WTC11 (cell line): ENCODE measurements around the gene ZMIZ1. TPM values are rescaled to one million over a fixed set of nuclear protein-coding genes. Genes with fewer than 3 reads are reported as not detected.

Experiments
- ATF2 ChIP-seq: sonication (generic); formaldehyde crosslinking; IDR thresholded peaks from 2 replicates; pipeline ENCODE4 v1.8.1; 2022; ENCODE audit warnings: low read depth, missing genetic modification reagents, borderline replicate concordance
- E2F4 ChIP-seq: sonication (generic); formaldehyde crosslinking; IDR thresholded peaks from 2 replicates; pipeline ENCODE4 v1.8.1; 2022; ENCODE audit warnings: low read depth, mild to moderate bottlenecking, moderate library complexity, missing genetic modification reagents, borderline replicate concordance
- ESRRA ChIP-seq: sonication (generic); formaldehyde crosslinking; IDR thresholded peaks from 2 replicates; pipeline ENCODE4 v1.8.1; 2022; ENCODE audit warnings: mild to moderate bottlenecking, missing genetic modification reagents, borderline replicate concordance
- HMGA2 ChIP-seq: fragments of 250-450 bp; sonication (Bioruptor Pico); IDR thresholded peaks from 2 replicates; pipeline ENCODE4 v1.4.0; 2021; ENCODE audit warnings: mild to moderate bottlenecking, moderate library complexity
- HMGXB4 ChIP-seq: sonication (generic); formaldehyde crosslinking; IDR thresholded peaks from 2 replicates; pipeline ENCODE4 v1.8.1; 2023; ENCODE audit warnings: mild to moderate bottlenecking, moderate library complexity, missing genetic modification reagents
- IRF2 ChIP-seq: sonication (generic); formaldehyde crosslinking; IDR thresholded peaks from 2 replicates; pipeline ENCODE4 v1.8.0; 2022; ENCODE audit warnings: low read depth, missing genetic modification reagents, borderline replicate concordance
- KAT7 ChIP-seq: sonication (generic); formaldehyde crosslinking; IDR thresholded peaks from 2 replicates; pipeline ENCODE4 v1.8.1; 2023; ENCODE audit warnings: missing genetic modification reagents, mild to moderate bottlenecking, borderline replicate concordance
- NR1H2 ChIP-seq: sonication (generic); formaldehyde crosslinking; IDR thresholded peaks from 2 replicates; pipeline ENCODE4 v1.9.0; 2021; ENCODE audit warnings: mild to moderate bottlenecking, moderate library complexity, missing genetic modification reagents
- USF2 ChIP-seq: sonication (generic); formaldehyde crosslinking; IDR thresholded peaks from 2 replicates; pipeline ENCODE4 v1.8.1; 2023; ENCODE audit warnings: mild to moderate bottlenecking, missing genetic modification reagents, moderate library complexity
- ZNF396 ChIP-seq: fragments of 250-450 bp; sonication (Bioruptor Pico); IDR thresholded peaks from 2 replicates; pipeline ENCODE4 v1.8.0; 2021; ENCODE audit warnings: mild to moderate bottlenecking, moderate library complexity, borderline replicate concordance
- ZNF423 ChIP-seq: fragments of 250-450 bp; sonication (Bioruptor Pico); IDR thresholded peaks from 2 replicates; pipeline ENCODE4 v2.1.2; 2022; ENCODE audit warnings: mild to moderate bottlenecking, moderate library complexity
- total RNA-seq: library from RNA; stranded (reverse); gene quantifications from 3 replicates; pipeline ENCODE4 v1.2.3, GENCODE V29; 2021
- TF ChIP-seq, protein P1 (sequence below): sonication (generic); formaldehyde crosslinking; IDR thresholded peaks from 2 replicates; pipeline ENCODE4 v1.8.1; 2023; ENCODE audit warnings: mild to moderate bottlenecking, missing genetic modification reagents, borderline replicate concordance
- TF ChIP-seq, protein P2 (sequence below): fragments of 250-450 bp; sonication (Bioruptor Pico); conservative IDR thresholded peaks from 2 replicates; pipeline ENCODE4 v1.9.0; 2021; ENCODE audit warnings: mild to moderate bottlenecking
- TF ChIP-seq, protein P3 (sequence below): sonication (generic); formaldehyde crosslinking; IDR thresholded peaks from 2 replicates; pipeline ENCODE4 v1.8.0; 2023; ENCODE audit warnings: mild to moderate bottlenecking, missing genetic modification reagents

The ZMIZ1 gene
- total RNA-seq, 1 experiment from 2014 or later: 44.4 TPM

DNA sequence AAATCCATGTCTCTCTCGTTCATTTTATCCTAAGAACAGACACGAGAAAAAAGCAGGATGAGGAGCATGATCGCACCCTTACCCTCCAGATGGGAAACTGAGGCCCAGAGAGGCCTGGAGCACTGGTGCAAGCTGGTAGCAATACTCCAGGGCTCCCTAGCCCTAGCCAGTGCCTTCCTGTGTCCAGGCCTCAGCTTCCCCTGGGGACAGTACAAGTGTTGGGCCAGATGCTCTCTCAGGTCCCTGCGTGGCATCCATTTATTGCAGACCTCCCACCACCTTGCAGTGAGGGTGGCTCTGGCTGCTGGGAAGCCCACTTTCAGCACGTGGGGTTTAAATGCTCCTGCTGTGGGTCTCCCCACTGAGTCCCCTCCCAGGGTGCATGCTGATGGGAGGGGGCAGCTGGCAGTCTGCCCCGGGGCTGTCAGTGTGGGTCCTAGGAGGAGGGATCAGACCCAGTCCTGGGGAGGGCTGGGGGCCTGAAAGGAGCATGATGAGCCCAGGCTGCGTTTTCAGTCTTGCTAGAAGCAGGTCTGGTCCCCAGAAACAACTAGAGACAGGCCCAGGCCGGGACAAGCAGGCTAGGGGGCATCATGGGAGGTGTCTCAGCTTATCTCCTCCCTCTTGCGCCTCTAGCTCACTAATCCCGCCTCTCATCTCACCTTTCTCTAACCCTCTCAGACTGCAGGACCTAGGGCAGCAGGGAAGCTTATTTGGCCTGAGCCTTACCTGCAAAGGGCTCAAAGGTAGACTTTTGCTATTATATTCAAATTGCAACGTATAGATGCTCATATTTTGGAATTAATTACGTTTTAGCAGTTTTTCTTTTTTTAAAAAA, 277.8 kb downstream of the ZMIZ1 start (continued):
- TF ChIP-seq, protein P1, sequence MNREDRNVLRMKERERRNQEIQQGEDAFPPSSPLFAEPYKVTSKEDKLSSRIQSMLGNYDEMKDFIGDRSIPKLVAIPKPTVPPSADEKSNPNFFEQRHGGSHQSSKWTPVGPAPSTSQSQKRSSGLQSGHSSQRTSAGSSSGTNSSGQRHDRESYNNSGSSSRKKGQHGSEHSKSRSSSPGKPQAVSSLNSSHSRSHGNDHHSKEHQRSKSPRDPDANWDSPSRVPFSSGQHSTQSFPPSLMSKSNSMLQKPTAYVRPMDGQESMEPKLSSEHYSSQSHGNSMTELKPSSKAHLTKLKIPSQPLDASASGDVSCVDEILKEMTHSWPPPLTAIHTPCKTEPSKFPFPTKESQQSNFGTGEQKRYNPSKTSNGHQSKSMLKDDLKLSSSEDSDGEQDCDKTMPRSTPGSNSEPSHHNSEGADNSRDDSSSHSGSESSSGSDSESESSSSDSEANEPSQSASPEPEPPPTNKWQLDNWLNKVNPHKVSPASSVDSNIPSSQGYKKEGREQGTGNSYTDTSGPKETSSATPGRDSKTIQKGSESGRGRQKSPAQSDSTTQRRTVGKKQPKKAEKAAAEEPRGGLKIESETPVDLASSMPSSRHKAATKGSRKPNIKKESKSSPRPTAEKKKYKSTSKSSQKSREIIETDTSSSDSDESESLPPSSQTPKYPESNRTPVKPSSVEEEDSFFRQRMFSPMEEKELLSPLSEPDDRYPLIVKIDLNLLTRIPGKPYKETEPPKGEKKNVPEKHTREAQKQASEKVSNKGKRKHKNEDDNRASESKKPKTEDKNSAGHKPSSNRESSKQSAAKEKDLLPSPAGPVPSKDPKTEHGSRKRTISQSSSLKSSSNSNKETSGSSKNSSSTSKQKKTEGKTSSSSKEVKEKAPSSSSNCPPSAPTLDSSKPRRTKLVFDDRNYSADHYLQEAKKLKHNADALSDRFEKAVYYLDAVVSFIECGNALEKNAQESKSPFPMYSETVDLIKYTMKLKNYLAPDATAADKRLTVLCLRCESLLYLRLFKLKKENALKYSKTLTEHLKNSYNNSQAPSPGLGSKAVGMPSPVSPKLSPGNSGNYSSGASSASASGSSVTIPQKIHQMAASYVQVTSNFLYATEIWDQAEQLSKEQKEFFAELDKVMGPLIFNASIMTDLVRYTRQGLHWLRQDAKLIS (CRISPR knock-in tag): no peak
- TF ChIP-seq ZNF396 (CRISPR knock-in tag): no peak
- TF ChIP-seq IRF2 (CRISPR knock-in tag): no peak
- TF ChIP-seq, protein P2, sequence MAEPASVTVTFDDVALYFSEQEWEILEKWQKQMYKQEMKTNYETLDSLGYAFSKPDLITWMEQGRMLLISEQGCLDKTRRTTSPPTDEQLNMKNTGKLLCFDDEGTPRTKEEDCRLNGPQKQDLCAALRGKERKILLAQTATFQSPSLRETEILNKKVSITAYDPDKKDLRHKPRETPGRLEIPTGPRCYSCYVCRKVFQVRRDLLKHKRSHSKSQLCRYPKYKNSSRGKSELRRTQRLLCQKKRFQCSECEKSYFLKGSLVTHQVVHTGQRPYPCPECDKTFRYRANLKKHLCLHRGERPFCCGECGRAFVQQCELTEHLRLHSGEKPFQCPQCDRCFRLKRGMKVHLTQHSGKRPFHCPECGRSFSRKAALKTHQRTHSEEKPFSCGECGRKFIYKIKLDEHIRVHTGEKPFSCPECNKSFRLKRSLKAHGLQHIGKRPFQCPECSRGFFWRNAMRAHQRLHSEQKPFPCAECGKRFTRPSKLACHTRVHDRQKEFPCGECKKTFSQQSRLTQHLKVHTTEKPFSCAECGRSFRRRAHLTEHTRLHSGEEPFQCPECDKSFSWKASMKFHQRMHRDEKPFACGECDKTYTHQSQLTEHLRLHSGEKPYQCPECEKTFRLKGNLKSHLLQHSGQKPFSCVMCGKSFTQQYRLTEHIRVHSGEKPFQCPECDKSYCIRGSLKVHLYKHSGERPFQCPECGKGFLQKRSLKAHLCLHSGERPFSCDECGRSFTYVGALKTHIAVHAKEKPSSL (CRISPR knock-in tag): no peak
- no peak for TF ChIP-seq USF2 (CRISPR knock-in tag)
- no peak for TF ChIP-seq NR1H2 (CRISPR knock-in tag)
- TF ChIP-seq ESRRA (CRISPR knock-in tag): no peak
- no peak for TF ChIP-seq HMGA2 (CRISPR knock-in tag)
- no peak for TF ChIP-seq HMGXB4 (CRISPR knock-in tag)
- no peak for TF ChIP-seq ZNF423 (CRISPR knock-in tag)
- no peak for TF ChIP-seq ATF2 (CRISPR knock-in tag)
- TF ChIP-seq, protein P3, sequence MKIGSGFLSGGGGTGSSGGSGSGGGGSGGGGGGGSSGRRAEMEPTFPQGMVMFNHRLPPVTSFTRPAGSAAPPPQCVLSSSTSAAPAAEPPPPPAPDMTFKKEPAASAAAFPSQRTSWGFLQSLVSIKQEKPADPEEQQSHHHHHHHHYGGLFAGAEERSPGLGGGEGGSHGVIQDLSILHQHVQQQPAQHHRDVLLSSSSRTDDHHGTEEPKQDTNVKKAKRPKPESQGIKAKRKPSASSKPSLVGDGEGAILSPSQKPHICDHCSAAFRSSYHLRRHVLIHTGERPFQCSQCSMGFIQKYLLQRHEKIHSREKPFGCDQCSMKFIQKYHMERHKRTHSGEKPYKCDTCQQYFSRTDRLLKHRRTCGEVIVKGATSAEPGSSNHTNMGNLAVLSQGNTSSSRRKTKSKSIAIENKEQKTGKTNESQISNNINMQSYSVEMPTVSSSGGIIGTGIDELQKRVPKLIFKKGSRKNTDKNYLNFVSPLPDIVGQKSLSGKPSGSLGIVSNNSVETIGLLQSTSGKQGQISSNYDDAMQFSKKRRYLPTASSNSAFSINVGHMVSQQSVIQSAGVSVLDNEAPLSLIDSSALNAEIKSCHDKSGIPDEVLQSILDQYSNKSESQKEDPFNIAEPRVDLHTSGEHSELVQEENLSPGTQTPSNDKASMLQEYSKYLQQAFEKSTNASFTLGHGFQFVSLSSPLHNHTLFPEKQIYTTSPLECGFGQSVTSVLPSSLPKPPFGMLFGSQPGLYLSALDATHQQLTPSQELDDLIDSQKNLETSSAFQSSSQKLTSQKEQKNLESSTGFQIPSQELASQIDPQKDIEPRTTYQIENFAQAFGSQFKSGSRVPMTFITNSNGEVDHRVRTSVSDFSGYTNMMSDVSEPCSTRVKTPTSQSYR (CRISPR knock-in tag): no peak
- TF ChIP-seq E2F4 (CRISPR knock-in tag): no peak
- TF ChIP-seq KAT7 (CRISPR knock-in tag): no peak
